ENCODE measurements around the gene CDC45.

- TF ChIP-seq POLR2A (IDR thresholded peaks at IDR 0.05) (no peak), CTCF (IDR thresholded peaks at IDR 0.05) (no peak)
These were observed 8.1 kb upstream of the CDC45 start for GRCh38 chr22:19471572-19471971.
